Renal cortex interstitium (tissue), 11 donors: ENCODE data around the gene MACROD2. TPM values are rescaled to one million over a fixed set of nuclear protein-coding genes. Genes with fewer than 3 reads are reported as not detected.

Experiments used
- DNase-seq, 11 donors: peaks; one replicate each; pipeline ENCODE4 v3.0.0-alpha.2; 2013; ENCODE audit warnings: low read depth in 9 of 11, low spot score in 4 of 11; ENCODE audit errors: extremely low read depth in 1 of 11
- polyA plus RNA-seq, 3 donors: library from polyadenylated mRNA; unstranded; fragments of 120-200 nt; gene quantifications; one replicate each; pipeline ENCODE4 v1.2.1, GENCODE V29; 2013; ENCODE audit not compliant: insufficient read length in 3 of 3

The MACROD2 gene
- polyA plus RNA-seq, 3 donors = 12.2 to 14.6 (median 14.0) TPM

DNA sequence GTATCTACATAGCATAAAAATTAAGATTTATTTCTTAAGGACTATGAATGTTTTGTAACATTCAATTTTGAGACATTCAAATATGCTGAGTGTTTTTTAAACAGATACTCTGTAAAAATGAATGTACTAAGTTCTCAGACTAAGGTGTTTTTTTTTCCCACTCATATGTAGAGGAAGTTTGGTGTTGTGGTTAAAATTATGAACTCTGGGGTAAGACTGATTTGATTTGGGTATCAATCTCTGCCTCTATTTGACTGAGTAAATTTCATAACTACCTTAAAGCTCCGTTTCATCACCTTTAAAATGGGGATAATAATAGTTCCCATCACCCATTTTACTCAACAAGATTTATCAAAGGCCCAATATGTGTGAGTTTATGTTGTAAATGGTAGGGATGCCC is 728.7 kb downstream of the MACROD2 start:
- no peak for DNase-seq

DNA sequence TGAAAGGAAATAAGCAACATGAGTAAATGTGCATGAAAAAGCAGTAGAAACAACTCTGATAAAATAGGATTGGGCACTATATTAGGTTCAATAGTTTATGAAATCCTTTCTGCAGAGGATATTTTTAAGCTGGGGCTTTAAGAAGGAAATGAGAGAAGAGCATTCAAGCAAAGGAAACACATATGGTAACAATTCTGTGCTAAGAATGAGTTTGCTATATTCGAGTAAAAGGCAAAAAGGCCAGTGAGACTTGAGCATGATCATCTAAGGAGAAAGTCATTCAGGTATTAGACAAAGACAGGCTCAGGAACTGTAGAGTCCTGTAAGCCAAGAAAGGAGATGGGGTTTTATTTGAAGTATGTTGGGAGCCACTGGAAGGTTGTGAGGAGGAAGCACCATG is 729.2 kb downstream of the MACROD2 start:
- no peak for DNase-seq

GRCh38 chr20:14726591-14726990 is 731.3 kb downstream of the MACROD2 start:
- no peak for DNase-seq

GRCh38 chr20:14727485-14728150 is 732.3 kb downstream of the MACROD2 start:
- DNase-seq = no peak

DNA sequence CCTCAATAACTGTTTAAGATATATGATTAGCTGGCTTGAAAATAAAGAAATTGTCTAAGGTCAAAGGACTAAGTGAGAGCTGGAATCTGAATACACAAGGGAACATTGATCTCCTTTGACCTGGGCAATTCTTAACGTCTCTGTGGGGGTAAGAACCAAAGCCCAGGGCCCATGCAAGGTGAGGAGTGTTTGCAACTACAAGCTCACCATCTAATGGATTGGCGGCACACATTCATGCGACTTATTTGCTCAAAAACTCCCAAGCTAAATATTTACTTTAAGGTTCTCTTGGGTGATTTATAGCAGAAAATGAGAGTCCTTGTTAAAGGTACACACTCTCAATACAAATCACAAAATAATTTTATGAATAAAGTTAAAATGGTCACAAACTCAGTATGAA is 734.1 kb downstream of the MACROD2 start:
- DNase-seq = no peak

DNA sequence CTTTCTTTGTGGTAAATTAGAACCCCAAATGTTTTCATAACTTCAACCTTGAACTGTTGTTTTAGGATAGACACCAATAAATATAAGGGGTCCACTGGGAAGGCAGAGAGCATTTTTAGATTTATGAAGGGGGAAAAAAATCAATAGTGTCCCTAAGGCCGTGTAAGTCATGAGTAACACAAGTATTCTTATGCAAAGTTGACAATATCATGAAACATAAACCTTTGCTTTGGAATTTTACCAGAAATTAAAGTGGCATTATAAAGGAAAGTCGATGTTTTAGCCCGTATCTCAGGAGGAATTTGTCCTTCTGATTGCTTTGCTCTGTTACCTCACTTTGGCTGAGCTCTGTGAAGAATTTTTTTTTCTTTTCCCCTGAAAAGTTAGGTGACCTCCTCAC is 737.0 kb downstream of the MACROD2 start:
- DNase-seq = no peak

GRCh38 chr20:14732996-14733395 is 737.7 kb downstream of the MACROD2 start:
- DNase-seq = no peak

GRCh38 chr20:14740380-14740779 is 745.1 kb downstream of the MACROD2 start:
- DNase-seq = no peak

DNA sequence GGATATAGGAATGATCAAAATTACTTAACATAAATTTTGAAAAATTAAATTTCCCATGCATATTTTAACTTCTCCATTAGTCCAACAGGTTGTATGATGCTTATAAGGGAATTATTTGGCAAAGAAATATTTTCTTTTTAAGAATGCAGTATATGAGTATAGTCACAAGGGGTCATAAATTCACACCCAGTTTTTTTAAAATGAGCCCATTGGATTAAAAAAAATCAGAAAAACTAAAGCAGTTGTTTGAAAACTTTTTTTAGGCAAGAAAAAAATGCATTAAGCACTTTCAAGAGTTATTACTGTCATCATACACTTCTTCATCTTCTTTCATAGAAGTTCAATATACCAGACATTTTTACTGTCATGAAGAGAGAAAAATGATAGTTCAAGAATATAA is 746.3 kb downstream of the MACROD2 start:
- DNase-seq = no peak

GRCh38 chr20:14744723-14745122 is 749.4 kb downstream of the MACROD2 start:
- DNase-seq = no peak

- DNase-seq = no peak
Observed at GRCh38 chr20:14745830-14746229, 750.5 kb downstream of the MACROD2 start.

- DNase-seq = no peak
Observed at GRCh38 chr20:14751191-14751590, 755.9 kb downstream of the MACROD2 start.

- DNase-seq = no peak
Observed at GRCh38 chr20:14757728-14758127, 762.4 kb downstream of the MACROD2 start.

- no peak for DNase-seq
Observed at GRCh38 chr20:14758356-14758755, 763.0 kb downstream of the MACROD2 start.

- DNase-seq = no peak
Observed at GRCh38 chr20:14759979-14760378, 764.7 kb downstream of the MACROD2 start.

DNA sequence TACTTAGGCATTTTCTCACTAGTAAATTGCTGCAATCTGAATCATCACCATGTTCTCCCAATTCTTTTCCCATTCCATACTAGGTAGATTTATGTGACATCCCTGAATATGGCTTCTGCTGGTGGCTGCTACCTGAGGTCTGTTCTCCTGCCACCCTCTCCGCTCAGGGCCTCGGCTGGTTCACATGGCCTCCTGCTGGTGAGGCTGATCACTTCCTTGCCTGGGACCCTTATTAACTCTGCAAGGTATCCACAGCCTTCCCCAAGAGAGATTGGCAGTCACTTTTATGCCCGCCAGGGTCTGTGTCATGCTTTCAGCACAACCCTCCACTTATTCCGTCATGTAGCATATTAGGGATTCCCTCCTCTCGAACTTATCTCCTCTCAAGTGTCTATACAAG is 766.6 kb downstream of the MACROD2 start:
- DNase-seq = no peak

GRCh38 chr20:14764511-14765369 is 769.4 kb downstream of the MACROD2 start:
- no peak for DNase-seq

GRCh38 chr20:14765370-14765701 is 770.0 kb downstream of the MACROD2 start:
- no peak for DNase-seq

GRCh38 chr20:14773486-14773885 is 778.2 kb downstream of the MACROD2 start:
- no peak for DNase-seq

DNA sequence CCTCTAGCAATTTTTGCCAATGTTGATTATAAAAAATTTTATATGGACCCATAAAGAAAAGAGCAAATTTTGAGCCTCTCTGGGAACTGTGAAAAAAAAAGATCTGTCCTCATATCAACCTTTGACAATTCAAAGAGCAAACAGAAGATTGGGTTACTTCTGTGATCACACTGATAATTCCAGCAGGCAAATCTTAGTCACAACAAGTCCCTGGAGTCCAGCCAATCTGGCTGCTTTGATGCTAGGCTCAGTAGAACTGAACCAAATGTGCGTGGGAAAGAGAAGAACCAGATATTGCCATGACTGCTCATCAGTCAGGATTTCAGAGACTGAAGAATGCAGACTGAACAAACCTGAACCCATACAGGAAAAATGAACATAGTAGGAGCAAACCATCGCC is 780.5 kb downstream of the MACROD2 start:
- DNase-seq = no peak

DNA sequence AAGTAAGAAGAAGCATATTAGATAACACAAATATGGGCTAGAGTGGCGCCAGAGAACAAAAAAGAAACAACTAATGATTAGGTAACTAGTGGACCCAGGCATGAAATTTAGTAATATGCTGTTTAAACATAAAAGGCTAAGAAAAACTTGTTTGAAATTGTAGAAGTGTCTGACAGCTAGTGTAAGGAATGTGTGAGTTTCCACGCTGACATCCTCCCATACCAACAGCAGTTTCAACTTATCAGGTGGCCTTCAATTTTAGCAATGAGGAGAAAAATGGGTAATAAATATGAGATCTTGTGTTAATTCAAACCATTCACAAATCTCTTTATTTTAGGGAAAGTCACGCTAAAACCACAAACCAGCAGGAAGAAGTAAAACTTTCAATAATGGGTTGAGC is 782.3 kb downstream of the MACROD2 start:
- DNase-seq = no peak
